Nephron progenitor cell (in vitro differentiated cells): ENCODE data around the gene KRT86.

Source experiments
- DNase-seq: peaks from one replicate; pipeline ENCODE4 v3.0.0; 2021
- H3K27ac Mint-ChIP-seq: 2 replicates; pipeline ENCODE4 v1.8.0; 2021; ENCODE audit warnings: mild to moderate bottlenecking, moderate library complexity, mixed read lengths
- H3K27me3 Mint-ChIP-seq: 2 replicates; pipeline ENCODE4 v1.8.0; 2021; ENCODE audit warnings: mild to moderate bottlenecking, low read depth, mixed read lengths; ENCODE audit not compliant: poor library complexity
- H3K36me3 Mint-ChIP-seq: 2 replicates; pipeline ENCODE4 v1.8.0; 2021; ENCODE audit warnings: low read depth, mixed read lengths
- H3K4me1 Mint-ChIP-seq: 2 replicates; pipeline ENCODE4 v1.8.0; 2021; ENCODE audit warnings: mixed read lengths
- H3K4me3 Mint-ChIP-seq: 2 replicates; pipeline ENCODE4 v1.8.0; 2021; ENCODE audit warnings: mild to moderate bottlenecking, moderate library complexity, mixed read lengths
- H3K9me3 Mint-ChIP-seq: 2 replicates; pipeline ENCODE4 v1.8.0; 2021; ENCODE audit warnings: mild to moderate bottlenecking, moderate library complexity, mixed read lengths
- TF ChIP-seq, protein P1 (sequence below): fragments of 200-600 bp; sonication (generic); IDR thresholded peaks from 2 replicates; pipeline ENCODE4 v1.5.0; 2021; ENCODE audit warnings: antibody characterized with exemption

Gene KRT86

DNA sequence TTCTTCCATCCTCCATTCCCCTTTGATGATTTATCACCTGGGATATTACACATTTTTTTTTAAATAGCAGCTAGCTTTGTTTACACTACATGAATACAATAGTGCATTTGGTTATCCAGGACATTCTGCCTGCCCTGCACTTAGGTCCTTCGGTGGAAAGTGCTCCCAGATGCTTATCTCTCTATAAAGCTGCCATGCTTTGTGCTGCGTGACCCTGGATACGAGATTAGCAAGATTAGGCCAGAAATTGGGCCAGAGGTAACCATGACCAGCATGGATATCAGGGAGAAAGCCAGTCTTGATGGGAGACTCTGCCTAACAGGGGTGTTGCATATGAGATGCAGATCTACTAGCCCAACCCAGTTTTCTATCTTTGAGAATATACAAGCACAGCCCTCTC is 58.9 kb downstream of the KRT86 start:
- Mint-ChIP-seq H3K27ac (no peak overlapping the region), H3K4me1 (no peaks in the 10 kb centered on the region), H3K4me3 (no peak overlapping the region), H3K36me3 (no peaks in the 10 kb centered on the region), H3K9me3 (peaks cover 18% of the 10 kb centered on the region), H3K27me3 (peaks cover 9% of the 10 kb centered on the region)
- no peak for DNase-seq
- TF ChIP-seq, protein P1, sequence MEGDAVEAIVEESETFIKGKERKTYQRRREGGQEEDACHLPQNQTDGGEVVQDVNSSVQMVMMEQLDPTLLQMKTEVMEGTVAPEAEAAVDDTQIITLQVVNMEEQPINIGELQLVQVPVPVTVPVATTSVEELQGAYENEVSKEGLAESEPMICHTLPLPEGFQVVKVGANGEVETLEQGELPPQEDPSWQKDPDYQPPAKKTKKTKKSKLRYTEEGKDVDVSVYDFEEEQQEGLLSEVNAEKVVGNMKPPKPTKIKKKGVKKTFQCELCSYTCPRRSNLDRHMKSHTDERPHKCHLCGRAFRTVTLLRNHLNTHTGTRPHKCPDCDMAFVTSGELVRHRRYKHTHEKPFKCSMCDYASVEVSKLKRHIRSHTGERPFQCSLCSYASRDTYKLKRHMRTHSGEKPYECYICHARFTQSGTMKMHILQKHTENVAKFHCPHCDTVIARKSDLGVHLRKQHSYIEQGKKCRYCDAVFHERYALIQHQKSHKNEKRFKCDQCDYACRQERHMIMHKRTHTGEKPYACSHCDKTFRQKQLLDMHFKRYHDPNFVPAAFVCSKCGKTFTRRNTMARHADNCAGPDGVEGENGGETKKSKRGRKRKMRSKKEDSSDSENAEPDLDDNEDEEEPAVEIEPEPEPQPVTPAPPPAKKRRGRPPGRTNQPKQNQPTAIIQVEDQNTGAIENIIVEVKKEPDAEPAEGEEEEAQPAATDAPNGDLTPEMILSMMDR = no peak

DNA sequence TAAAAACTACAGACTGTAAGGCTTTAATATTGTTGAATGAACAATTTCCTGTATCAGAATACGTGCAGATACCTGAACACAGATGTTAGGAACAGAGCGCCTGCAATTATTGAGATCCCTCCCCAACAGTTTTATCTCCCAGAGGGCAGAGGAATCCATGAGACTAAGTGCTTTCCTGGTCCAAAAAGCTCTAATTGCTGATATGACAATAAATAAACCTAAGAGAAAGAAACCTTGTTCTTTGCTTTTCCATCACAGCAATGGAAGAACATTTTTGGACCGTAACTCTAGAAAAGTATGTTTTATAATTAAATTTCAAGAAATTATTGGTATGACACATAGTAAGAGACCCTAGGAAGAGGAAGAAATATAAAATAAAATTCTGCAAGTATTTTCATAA is 59.7 kb downstream of the KRT86 start:
- H3K9me3 Mint-ChIP-seq = peaks cover 18% of the 10 kb centered on the region
- H3K27ac Mint-ChIP-seq = no peak overlapping the region
- H3K27me3 Mint-ChIP-seq = peaks cover 9% of the 10 kb centered on the region
- H3K4me1 Mint-ChIP-seq = no peaks in the 10 kb centered on the region
- H3K36me3 Mint-ChIP-seq = no peaks in the 10 kb centered on the region
- H3K4me3 Mint-ChIP-seq = no peak overlapping the region
- DNase-seq = no peak
- TF ChIP-seq, protein P1 = no peak

DNA sequence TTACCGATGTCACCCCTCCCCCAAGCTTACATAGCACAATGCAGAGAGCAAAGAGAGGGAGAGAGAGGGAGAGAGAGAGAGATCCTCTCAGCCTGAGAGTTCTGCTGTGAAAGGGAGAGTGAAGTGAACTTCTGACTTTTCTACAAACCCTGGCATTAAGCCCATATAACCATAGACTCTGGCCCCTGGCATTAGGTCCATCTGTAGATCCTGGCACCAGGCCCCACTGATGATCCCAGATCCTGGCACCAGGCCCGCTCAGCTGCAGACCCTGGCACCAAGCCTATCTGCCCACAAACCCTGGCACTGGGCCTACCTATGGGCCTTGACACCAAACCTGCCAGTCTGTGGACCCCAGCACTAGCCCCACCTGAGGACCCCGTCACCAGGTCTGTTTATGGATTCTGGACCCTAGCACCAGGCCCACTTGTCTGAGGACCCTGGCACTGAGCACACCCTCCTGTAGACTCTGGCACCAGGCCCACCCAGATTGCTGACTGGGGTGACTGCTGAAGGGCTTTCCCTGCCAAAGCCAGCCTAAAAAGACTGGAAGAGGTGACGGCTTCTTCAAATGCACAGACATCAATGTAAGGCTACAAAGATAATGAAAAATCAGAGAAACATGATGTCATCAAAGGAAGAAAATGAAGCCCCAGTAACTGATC is 61.3 kb downstream of the KRT86 start:
- Mint-ChIP-seq H3K4me3 (no peak overlapping the region), H3K27ac (no peak overlapping the region), H3K36me3 (no peaks in the 10 kb centered on the region), H3K4me1 (no peaks in the 10 kb centered on the region), H3K9me3 (peaks cover 18% of the 10 kb centered on the region), H3K27me3 (peaks cover 9% of the 10 kb centered on the region)
- no peak for DNase-seq
- TF ChIP-seq, protein P1 = no peak

GRCh38 chr12:52336641-52337040 is 62.2 kb downstream of the KRT86 start:
- Mint-ChIP-seq H3K36me3 (no peaks in the 10 kb centered on the region), H3K4me1 (no peaks in the 10 kb centered on the region), H3K27ac (no peak overlapping the region), H3K4me3 (no peak overlapping the region), H3K9me3 (peaks cover 18% of the 10 kb centered on the region), H3K27me3 (peaks cover 13% of the 10 kb centered on the region)
- TF ChIP-seq, protein P1 = no peak
- no peak for DNase-seq

DNA sequence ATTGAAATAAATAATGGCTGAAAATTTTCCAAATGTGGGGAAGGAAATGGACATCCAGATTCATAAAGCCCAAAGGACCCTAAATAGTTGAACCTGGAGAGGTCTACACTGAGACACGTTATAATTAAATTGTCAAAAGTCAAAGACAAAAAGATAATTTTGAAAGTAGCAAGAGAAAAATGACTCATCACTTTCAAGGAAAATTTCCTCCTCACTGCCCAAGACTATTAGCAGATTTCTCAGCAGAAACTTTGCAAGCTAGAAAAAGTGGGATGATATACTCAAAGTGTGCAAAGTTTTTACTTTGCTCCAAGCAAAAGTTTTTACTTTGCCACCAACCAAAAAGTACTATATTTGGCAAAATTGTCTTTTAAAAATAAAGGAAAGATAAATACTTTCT is 62.6 kb downstream of the KRT86 start:
- Mint-ChIP-seq H3K9me3 (peaks cover 18% of the 10 kb centered on the region), H3K4me1 (no peaks in the 10 kb centered on the region), H3K27me3 (peaks cover 10% of the 10 kb centered on the region), H3K36me3 (no peaks in the 10 kb centered on the region), H3K4me3 (no peak overlapping the region), H3K27ac (no peak overlapping the region)
- DNase-seq = no peak
- TF ChIP-seq, protein P1 = no peak

- H3K4me1 Mint-ChIP-seq = no peaks in the 10 kb centered on the region
- peaks cover 25% of the 10 kb centered on the region for H3K9me3 Mint-ChIP-seq
- H3K36me3 Mint-ChIP-seq = no peaks in the 10 kb centered on the region
- no peak overlapping the region for H3K27ac Mint-ChIP-seq
- TF ChIP-seq, protein P1 = no peak
- no peak overlapping the region for H3K4me3 Mint-ChIP-seq
- no peak for DNase-seq
- peaks cover 9% of the 10 kb centered on the region for H3K27me3 Mint-ChIP-seq
Observed at GRCh38 chr12:52338241-52338960, 64.0 kb downstream of the KRT86 start.
